HG03039 (cell line): Measurements from ENCODE around the gene PRL.

Experiments
- ATAC-seq: cut with Tn5 transposase; IDR thresholded peaks from one replicate; pipeline ENCODE4 v1.9.1; 2021; ENCODE audit warnings: mild to moderate bottlenecking, moderate library complexity; ENCODE audit not compliant: unreplicated experiment

PRL gene

GRCh38 chr6:22237526-22237925 lies 59.3 kb downstream of the PRL start:
- ATAC-seq: no peak
